Sigmoid colon (tissue), 7 donors: ENCODE data around the gene XYLT1. TPM values are rescaled to one million over a fixed set of nuclear protein-coding genes. Genes with fewer than 3 reads are reported as not detected.

Experiments used
- DNase-seq: peaks from one replicate; pipeline ENCODE4 v3.0.0-alpha.2; 2019
- H3K27ac ChIP-seq, 4 donors: fragments of 200-600 bp; sonication (generic); one replicate each; pipeline ENCODE4 v1.5.1; 2016 to 2019; ENCODE audit warnings: mild to moderate bottlenecking in 1 of 4
- H3K27me3 ChIP-seq, 3 donors: fragments of 200-600 bp; sonication (generic); one replicate each; pipeline ENCODE4 v1.5.1; 2019; ENCODE audit warnings: mild to moderate bottlenecking in 1 of 3
- H3K36me3 ChIP-seq, 4 donors: fragments of 200-600 bp; sonication (generic); one replicate each; pipeline ENCODE4 v1.5.1; 2016 to 2019
- H3K4me1 ChIP-seq, 4 donors: fragments of 200-600 bp; sonication (generic); one replicate each; pipeline ENCODE4 v1.5.1; 2017 to 2019
- H3K4me3 ChIP-seq, 4 donors: fragments of 200-600 bp; sonication (generic); one replicate each; pipeline ENCODE4 v1.5.1; 2017 to 2019; ENCODE audit warnings: mild to moderate bottlenecking in 2 of 4, moderate library complexity in 1 of 4
- H3K9me3 ChIP-seq, 4 donors: fragments of 200-600 bp in 3 of 4; sonication (generic) in 3 of 4; one replicate each; pipeline versions ENCODE4 v1.5.1 to v1.6.1; 2013 to 2019
- CTCF ChIP-seq, 4 experiments: fragments of 450-650 bp in 3 of 4; fragments of 200-600 bp in 1 of 4; IDR thresholded peaks; one replicate each; pipeline ENCODE4 v1.5.1; 2016 to 2019; ENCODE audit warnings: antibody characterized with exemption in 4 of 4, mild to moderate bottlenecking in 3 of 4, moderate library complexity in 2 of 4
- EP300 ChIP-seq, 4 donors: sonication (generic); formaldehyde crosslinking; IDR thresholded peaks; one replicate each; pipeline ENCODE4 v1.6.1; 2017; ENCODE audit warnings: antibody characterized with exemption in 4 of 4
- POLR2A ChIP-seq, 2 donors: fragments of 450-650 bp; IDR thresholded peaks; one replicate each; pipeline ENCODE4 v1.6.1; 2016; ENCODE audit warnings: antibody characterized with exemption in 2 of 2, mild to moderate bottlenecking in 2 of 2, moderate library complexity in 2 of 2
- POLR2AphosphoS5 ChIP-seq, 4 donors: sonication (generic); formaldehyde crosslinking; IDR thresholded peaks; one replicate each; pipeline ENCODE4 v1.6.1; 2017; ENCODE audit warnings: antibody characterized with exemption in 4 of 4
- WGBS, 2 donors: extraction: QIAGEN DNeasy Blood & Tissue Kit; methylation state at CpG; one replicate each; pipeline ENCODE4 v1.1.7; 2013; 5-methylcytosine and 5-hydroxymethylcytosine counted together
- intact Hi-C: fragments of 100-400 bp; cut with DNase I; formaldehyde crosslinking; loops from one replicate; pipeline ENCODE4 v1.15.1; 2023
- polyA plus RNA-seq, 3 donors: library from polyadenylated mRNA; stranded (reverse); fragments of 200-250 nt; gene quantifications; one replicate each; pipeline ENCODE4 v1.2.3, GENCODE V29; 2013
- total RNA-seq, 4 donors: library from RNA; depleted of rRNA; stranded (reverse); fragments of >200 nt; gene quantifications; one replicate each; pipeline ENCODE4 v1.1.0, GENCODE V29; 2016
- donor health status: healthy with polysubstance abuse.
- donor health status: Bipolar disorder and iron deficiency.
- donor health status: healthy.

The XYLT1 gene
- total and polyA plus RNA-seq, 7 donors: 0.60 to 33.2 (median 23.0) TPM

- TF ChIP-seq POLR2AphosphoS5 (IDR thresholded peaks at IDR 0.05) (no peak), EP300 (IDR thresholded peaks at IDR 0.05) (no peak), POLR2A (IDR thresholded peaks at IDR 0.05) (no peak), CTCF (IDR thresholded peaks at IDR 0.05) (no peak)
- Histone ChIP-seq H3K4me1 (peaks cover 0 to 21% (median 18%) of the 10 kb centered on the region in 4 donors), H3K9me3 (no peaks in the 10 kb centered on the region), H3K27ac (no peak overlapping the region), H3K4me3 (no peak overlapping the region), H3K27me3 (no peaks in the 10 kb centered on the region), H3K36me3 (no peaks in the 10 kb centered on the region)
- no peak for DNase-seq
- whole genome bisulfite sequencing, 2 donors: 94 to 98% methylated on average over 4 of the region's 4 CpGs
- intact Hi-C loops: no loop called here
Measured at GRCh38 chr16:17289050-17289449, 181.7 kb downstream of the XYLT1 start.

GRCh38 chr16:17287166-17287800 is 183.5 kb downstream of the XYLT1 start:
- TF ChIP-seq POLR2A (IDR thresholded peaks at IDR 0.05) (no peak), POLR2AphosphoS5 (IDR thresholded peaks at IDR 0.05) (no peak), EP300 (IDR thresholded peaks at IDR 0.05) (no peak), CTCF (IDR thresholded peaks at IDR 0.05) (no peak)
- Histone ChIP-seq H3K27ac (peak overlapping the region in 3 of 4 donors; percentile 13 to 33 (median 14)), H3K9me3 (no peaks in the 10 kb centered on the region), H3K4me1 (peaks cover 0 to 26% (median 21%) of the 10 kb centered on the region in 4 donors), H3K36me3 (no peaks in the 10 kb centered on the region), H3K27me3 (no peaks in the 10 kb centered on the region), H3K4me3 (no peak overlapping the region)
- DNase-seq: no peak
- 87 to 95% methylated on average over 10 of the region's 10 CpGs for WGBS, 2 donors
- intact Hi-C loops: no loop called here

- WGBS, 2 donors: 95% methylated on average over 4 of the region's 4 CpGs
- no peaks in the 10 kb centered on the region for H3K27me3 ChIP-seq
- no peak for DNase-seq
- no peaks in the 10 kb centered on the region for H3K9me3 ChIP-seq
- H3K36me3 ChIP-seq: no peaks in the 10 kb centered on the region
- H3K27ac ChIP-seq: no peak overlapping the region
- intact Hi-C loops: no loop called here
- TF ChIP-seq POLR2AphosphoS5 (IDR thresholded peaks at IDR 0.05) (no peak), POLR2A (IDR thresholded peaks at IDR 0.05) (no peak), EP300 (IDR thresholded peaks at IDR 0.05) (no peak), CTCF (IDR thresholded peaks at IDR 0.05) (no peak)
- peaks cover 0 to 34% (median 29%) of the 10 kb centered on the region in 4 donors for H3K4me1 ChIP-seq
- no peak overlapping the region for H3K4me3 ChIP-seq
Measured at GRCh38 chr16:17286443-17286842, 184.3 kb downstream of the XYLT1 start.

- no peak for DNase-seq
- H3K9me3 ChIP-seq: no peaks in the 10 kb centered on the region
- 81 to 88% methylated on average over 8 of the region's 8 CpGs for WGBS, 2 donors
- H3K27ac ChIP-seq: no peak overlapping the region
- TF ChIP-seq EP300 (IDR thresholded peaks at IDR 0.05): no peak
- no peak for TF ChIP-seq POLR2AphosphoS5 (IDR thresholded peaks at IDR 0.05)
- TF ChIP-seq POLR2A (IDR thresholded peaks at IDR 0.05): no peak
- no peak for TF ChIP-seq CTCF (IDR thresholded peaks at IDR 0.05)
- peaks cover 0 to 37% (median 30%) of the 10 kb centered on the region in 4 donors for H3K4me1 ChIP-seq
- H3K4me3 ChIP-seq: no peak overlapping the region
- no peaks in the 10 kb centered on the region for H3K27me3 ChIP-seq
- H3K36me3 ChIP-seq: no peaks in the 10 kb centered on the region
- intact Hi-C loops: no loop called here
Measured at GRCh38 chr16:17283016-17283415, 187.7 kb downstream of the XYLT1 start.

- 55 to 73% methylated on average over 6 of the region's 6 CpGs for WGBS, 2 donors
Measured at GRCh38 chr16:17282247-17282646, 188.5 kb downstream of the XYLT1 start.

More at GRCh38 chr16:17282247-17282646, 188.5 kb downstream of the XYLT1 start:
- no peaks in the 10 kb centered on the region for H3K9me3 ChIP-seq
- H3K27me3 ChIP-seq: no peaks in the 10 kb centered on the region
- no peak overlapping the region for H3K4me3 ChIP-seq
- H3K4me1 ChIP-seq: peaks cover 0 to 29% (median 24%) of the 10 kb centered on the region in 4 donors
- H3K36me3 ChIP-seq: no peaks in the 10 kb centered on the region
- H3K27ac ChIP-seq: no peak overlapping the region
- no peak for DNase-seq
- intact Hi-C loops: no loop called here
- no peak for TF ChIP-seq EP300 (IDR thresholded peaks at IDR 0.05)
- TF ChIP-seq POLR2AphosphoS5 (IDR thresholded peaks at IDR 0.05): no peak
- TF ChIP-seq POLR2A (IDR thresholded peaks at IDR 0.05): no peak
- no peak for TF ChIP-seq CTCF (IDR thresholded peaks at IDR 0.05)
